HUDEP-2 (cell line): ENCODE results near the gene ABCC10.
"Not testable (repeated sequence)": the region's sequence is repeated elsewhere in the genome, so short reads cannot be mapped to it uniquely, and the experiment has no call there.

Experiments used
- DNase-seq, 76 experiments: peaks; one replicate each; lab custom pipeline; 2025; ENCODE audit not compliant: unreplicated experiment in 76 of 76; lab: John Stamatoyannopoulos, UW

ABCC10 gene

GRCh38 chr6:43436577-43437282, 9.4 kb downstream of the ABCC10 start:
- peak in 3 of 76 experiments; percentile 9 to 15 (median 10) for DNase-seq

GRCh38 chr6:43437700-43438099, 10.4 kb downstream of the ABCC10 start:
- no peak for DNase-seq

GRCh38 chr6:43442935-43443334, 15.6 kb downstream of the ABCC10 start:
- no peak for DNase-seq

GRCh38 chr6:43444036-43444435, 16.7 kb downstream of the ABCC10 start:
- DNase-seq = no peak

- no peak for DNase-seq
Observed at GRCh38 chr6:43444582-43444981, 17.2 kb downstream of the ABCC10 start.

- no peak for DNase-seq
Observed at GRCh38 chr6:43445576-43445975, 18.2 kb downstream of the ABCC10 start.

- DNase-seq = no peak
Observed at GRCh38 chr6:43447604-43448003, 20.3 kb downstream of the ABCC10 start.

GRCh38 chr6:43448916-43449315, 21.6 kb downstream of the ABCC10 start:
- no peak for DNase-seq

GRCh38 chr6:43450699-43451131, 23.4 kb downstream of the ABCC10 start:
- no peak for DNase-seq

- no peak for DNase-seq
Observed at GRCh38 chr6:43451348-43451747, 24.0 kb downstream of the ABCC10 start.

GRCh38 chr6:43451939-43452338, 24.6 kb downstream of the ABCC10 start:
- DNase-seq = no peak

GRCh38 chr6:43452896-43453295, 25.6 kb downstream of the ABCC10 start:
- no peak for DNase-seq

GRCh38 chr6:43453831-43454230, 26.5 kb downstream of the ABCC10 start:
- DNase-seq = no peak

- DNase-seq = peak in 56 of 76 experiments; percentile 20 to 84 (median 70)
Observed at GRCh38 chr6:43454290-43454695, 27.0 kb downstream of the ABCC10 start.

GRCh38 chr6:43454696-43455530, 27.6 kb downstream of the ABCC10 start:
- peak in 23 of 76 experiments; percentile 19 to 83 (median 52) for DNase-seq

- peak in 41 of 76 experiments; percentile 11 to 63 (median 28) for DNase-seq
Observed at GRCh38 chr6:43455531-43456428, 28.4 kb downstream of the ABCC10 start, which contains the start of gene DLK2. TSS of gene DLK2 (minus strand) at chr6:43455548. CDS start at chr6:43454825, 723 bp downstream.

- no peak for DNase-seq
Observed at GRCh38 chr6:43457643-43458042, 30.3 kb downstream of the ABCC10 start.

GRCh38 chr6:43458154-43458553, 30.8 kb downstream of the ABCC10 start:
- DNase-seq = not testable (repeated sequence)

GRCh38 chr6:43459535-43459934, 32.2 kb downstream of the ABCC10 start:
- no peak for DNase-seq

- no peak for DNase-seq
Observed at GRCh38 chr6:43460032-43460431, 32.7 kb downstream of the ABCC10 start.

GRCh38 chr6:43461936-43462335, 34.6 kb downstream of the ABCC10 start:
- DNase-seq = no peak
